Hippocampal formation (tissue), 2 donors: ENCODE data around the gene ERCC1.
"Not testable (repeated sequence)": the region's sequence is repeated elsewhere in the genome, so short reads cannot be mapped to it uniquely, and the experiment has no call there.

Experiments
- DNase-seq, 2 donors: peaks; one replicate each; lab custom pipeline; 2025; lab: John Stamatoyannopoulos, UW

ERCC1 gene

GRCh38 chr19:45455707-45456499 is 32.2 kb upstream of the ERCC1 start:
- DNase-seq = no peak

GRCh38 chr19:45451850-45452387 is 28.2 kb upstream of the ERCC1 start:
- DNase-seq = no peak

GRCh38 chr19:45451131-45451849 is 27.6 kb upstream of the ERCC1 start:
- DNase-seq = no peak

- no peak for DNase-seq
Measured at GRCh38 chr19:45450012-45450333, 26.3 kb upstream of the ERCC1 start.

DNA sequence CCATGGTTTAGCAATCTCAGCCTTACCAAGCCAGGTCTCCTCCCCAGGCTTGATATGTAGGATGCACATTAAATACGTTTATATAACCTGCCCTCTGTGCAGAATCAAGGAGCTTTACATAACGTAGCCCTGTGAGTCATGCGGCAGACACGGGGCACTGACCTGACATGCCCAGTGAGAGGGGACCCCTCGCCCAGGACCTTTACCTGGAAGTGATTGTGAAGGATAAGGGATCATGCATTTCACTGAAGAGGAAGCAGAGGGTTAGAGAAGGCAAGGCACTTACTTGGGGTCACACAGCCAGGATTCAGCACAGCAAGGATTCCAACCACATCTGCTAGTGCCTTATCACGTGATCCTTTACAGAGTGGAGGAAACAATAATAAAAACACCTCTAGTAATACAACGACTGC is 25.2 kb upstream of the ERCC1 start:
- DNase-seq = no peak

DNA sequence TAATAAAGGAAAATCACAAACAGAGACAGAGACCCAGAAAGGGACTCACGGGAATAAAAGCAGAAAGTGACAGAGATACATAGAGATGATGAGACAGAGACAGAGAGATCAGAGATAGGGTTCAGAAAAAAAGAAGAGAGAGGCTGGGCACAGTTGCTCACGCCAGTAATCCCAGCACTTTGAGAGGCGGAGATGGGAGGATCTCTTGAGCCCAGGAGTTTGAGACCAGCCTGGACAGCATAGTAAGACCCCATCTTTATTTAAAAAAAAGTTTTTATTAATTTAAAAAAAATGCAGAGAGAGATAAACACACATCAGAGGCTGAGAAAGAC is 24.7 kb upstream of the ERCC1 start:
- DNase-seq = no peak

- DNase-seq = no peak
Measured at GRCh38 chr19:45446944-45447343, 23.2 kb upstream of the ERCC1 start.

DNA sequence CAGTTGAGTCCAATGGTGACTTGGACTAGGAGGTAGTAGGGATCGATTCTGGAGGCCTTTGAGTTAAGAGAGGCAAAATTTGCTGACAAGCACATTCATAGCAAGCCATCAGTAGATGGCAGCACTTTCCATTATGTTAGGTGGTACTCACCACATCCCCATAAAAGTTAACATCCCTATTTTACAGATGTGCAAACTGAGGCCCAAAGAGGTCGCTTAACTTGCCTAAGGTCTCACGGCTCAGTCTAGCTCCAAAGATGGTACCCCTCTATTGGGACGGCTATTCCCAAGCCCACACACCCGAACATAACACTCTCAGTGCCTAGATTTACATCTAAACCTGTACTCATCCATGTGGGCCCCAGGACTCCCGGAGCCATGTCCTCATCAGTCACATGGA is 22.6 kb upstream of the ERCC1 start:
- DNase-seq = no peak

DNA sequence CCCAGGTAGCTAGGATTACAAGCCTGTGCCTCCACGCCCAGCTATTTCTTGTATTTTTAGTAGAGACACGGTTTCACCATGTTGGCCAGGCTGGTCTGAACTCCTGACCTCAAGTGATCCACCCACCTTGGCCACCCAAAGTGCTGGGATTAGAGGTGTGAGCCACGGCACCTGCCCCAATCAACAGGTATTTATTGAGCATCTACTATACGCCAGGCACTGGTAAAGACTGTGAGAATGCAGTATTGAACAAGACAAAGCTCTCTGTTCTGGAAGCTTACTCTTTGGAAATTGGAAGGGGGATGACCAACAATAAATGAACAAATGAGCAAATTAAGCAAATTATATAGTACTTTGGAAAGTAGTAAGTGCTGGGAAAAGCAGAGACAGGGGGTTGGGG is 21.4 kb upstream of the ERCC1 start:
- no peak for DNase-seq

DNA sequence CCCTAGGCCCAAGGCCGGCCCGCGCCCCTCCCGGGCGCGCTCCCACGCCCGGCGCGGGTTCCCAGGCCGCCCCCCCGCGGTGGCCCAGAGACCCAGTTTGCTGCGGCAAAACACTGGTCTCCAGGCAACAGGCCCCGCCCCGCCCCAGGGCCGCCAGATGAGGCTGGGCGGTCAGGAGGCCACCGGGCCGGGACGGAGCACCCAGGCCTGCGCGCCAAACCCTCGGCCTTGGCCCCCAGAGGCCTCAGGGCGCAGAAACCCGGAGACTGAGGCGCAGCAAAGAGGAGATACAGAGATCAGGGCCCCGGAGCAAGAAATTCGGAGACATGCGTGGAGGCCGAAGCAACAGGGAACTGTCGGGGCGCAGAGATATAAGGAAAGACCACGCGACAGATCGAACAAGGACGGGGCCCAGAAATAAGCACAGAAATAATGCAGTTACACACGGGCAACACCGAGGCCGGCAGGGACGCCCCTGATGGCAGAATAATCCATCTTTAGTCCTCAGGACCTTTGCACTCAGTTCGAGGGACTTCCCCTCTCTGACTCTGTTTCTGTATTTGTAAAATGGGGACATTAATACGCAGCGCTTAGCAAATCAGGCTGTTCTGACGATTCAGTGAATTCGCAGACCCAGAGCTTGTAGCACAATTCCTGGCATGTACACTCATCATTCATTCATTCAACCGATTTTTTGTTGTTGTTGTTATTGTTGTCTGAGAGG is 20.8 kb upstream of the ERCC1 start:
- DNase-seq = peak; percentile 77 to 87

DNA sequence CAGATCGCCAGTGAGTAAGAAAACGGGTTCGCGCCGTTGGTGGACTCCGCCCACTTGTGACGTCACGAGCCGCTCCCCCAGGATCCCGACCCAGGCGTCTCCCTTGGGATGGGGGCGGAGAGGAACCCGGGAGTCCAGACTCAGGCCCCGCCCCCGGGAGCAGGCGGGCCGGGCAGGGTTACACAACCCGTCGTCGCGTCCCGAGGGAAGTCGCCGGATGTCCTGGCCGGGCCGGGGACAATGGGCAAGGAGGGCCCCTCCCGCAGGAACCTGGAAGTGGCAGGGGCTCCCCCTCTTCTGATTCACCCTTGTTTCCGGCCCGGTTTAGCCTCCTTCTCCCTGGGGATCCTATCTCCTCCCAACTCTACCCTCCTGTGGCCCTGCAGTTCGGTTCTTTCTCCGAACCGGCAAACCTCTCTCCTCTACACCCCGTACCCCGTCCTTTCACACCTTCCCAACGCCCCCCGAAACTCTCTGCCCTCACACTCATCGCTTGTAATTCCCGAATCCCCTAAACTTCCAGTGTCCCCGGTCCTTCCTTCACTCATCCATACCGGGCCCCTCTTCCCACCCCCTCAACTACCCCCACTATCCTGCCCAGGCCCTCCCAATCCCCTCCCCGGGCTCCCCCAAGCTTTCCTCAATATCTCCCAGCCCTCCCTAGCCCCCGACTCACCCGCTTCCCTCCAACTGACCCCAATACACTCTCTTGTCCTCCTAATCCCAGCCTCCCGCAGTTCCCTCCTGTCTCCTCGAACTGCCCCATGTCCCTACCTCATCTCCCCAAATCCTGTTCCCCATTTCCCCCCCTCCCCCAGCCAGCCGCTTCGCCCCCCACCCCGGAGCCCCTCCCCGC is 20.0 kb upstream of the ERCC1 start:
- DNase-seq = peak; percentile 23 to 69

DNA sequence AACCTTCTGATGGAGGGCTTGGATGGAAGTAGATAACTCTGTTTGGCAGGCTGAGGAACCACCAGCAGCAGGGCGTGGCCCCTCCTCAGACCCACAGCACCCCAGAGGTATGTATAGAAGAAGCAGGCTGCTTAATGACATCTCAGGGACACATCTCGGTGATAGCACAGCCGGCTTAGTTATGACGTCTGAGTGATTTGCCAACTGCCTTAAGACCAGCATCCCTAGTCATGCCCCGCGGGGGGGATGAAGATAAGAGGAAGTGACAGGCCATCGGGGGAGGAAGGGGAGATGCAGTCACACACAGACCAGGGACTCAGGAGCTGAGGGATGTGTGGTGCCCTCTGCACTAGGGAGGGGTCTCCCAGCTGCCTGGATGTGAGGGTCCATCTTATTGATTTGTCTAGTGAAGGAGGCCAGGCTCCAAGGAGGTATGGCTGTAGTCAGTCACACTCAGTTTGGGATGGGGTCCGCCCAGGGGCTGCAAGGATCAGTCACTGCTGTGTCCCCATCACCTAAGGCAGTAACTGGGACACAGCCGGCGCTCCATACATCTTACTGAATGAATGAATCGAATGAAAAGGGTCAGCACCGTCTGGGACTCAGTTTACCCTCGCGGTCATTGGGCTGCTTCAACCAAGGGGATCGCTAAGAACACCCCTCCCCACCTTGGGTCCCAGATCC is 19.2 kb upstream of the ERCC1 start:
- DNase-seq = no peak

DNA sequence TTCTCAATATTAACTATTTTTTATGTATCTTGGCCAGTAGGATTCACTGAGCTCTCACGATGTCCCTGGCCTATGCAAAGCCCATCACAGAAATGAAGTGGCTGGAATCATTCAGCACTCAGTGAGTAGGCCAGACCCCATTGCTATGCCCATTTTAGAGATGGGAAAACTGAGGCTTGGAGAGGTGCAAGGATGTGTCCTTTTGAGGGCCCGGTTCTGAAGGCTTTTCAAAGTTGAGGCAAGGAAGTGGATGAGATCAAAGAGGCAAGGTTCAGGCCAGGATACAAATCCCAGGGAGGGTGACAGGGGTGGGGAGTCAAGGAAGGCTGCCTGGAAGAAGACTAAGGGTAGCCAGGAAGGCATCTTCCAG is 18.7 kb upstream of the ERCC1 start:
- no peak for DNase-seq

DNA sequence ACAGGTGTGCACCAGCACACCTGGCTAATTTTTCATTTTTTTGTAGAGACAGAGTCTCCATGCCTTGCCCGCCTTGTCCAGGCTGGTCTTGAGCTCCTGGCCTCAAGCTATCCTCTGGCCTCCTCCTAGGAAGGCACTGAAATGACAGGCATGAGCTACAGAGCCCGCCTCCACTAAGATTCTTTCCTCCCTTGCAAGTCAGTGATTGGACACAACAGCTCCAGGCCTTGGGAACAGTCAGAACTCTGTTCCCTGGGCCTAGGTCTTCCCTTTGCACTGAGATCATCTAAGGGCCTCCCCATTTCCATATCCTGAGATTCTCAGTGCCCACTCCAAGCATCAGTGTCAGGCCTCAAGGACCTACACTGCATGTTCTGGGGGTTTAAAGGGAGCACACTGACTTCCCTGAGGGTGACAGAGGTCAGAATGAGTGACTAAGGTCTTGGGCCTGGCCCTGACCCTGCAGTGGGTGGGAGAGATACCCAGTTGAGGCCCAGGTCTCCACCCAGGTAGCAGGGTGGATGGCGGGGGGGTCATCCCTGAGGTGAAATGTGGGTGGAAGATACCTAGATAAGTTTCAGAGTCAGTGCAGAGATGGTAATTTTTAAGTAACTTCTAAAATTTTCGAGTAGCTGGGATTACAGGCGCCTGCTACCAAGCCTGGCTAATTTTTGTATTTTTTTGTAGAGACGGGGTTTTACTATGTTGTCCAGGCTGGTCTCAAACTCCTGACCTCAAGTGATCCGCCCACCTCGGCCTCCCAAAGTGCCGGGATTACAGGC is 17.3 kb upstream of the ERCC1 start:
- DNase-seq = no peak

GRCh38 chr19:45440259-45440638 is 16.5 kb upstream of the ERCC1 start:
- DNase-seq = no peak

GRCh38 chr19:45439569-45440258 is 16.0 kb upstream of the ERCC1 start:
- DNase-seq = peak; percentile 73 to 86

DNA sequence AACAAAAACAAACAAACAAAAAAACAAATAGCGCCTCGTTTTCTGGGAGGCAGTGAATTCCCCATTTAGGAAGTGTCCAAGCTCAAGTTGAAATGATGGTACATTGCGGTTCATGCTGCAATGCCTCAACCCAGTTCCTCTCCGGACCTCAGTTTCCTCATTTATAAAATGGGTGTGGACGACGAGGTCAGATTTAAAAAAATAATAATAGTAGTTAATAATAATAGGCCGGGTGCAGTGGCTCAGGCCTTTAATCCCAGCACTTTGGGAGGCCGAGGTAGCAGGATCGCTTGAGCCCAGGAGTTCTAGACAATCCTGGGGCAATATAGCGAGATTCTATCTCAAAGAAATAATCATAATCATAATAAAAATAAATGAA is 15.5 kb upstream of the ERCC1 start:
- DNase-seq = no peak

DNA sequence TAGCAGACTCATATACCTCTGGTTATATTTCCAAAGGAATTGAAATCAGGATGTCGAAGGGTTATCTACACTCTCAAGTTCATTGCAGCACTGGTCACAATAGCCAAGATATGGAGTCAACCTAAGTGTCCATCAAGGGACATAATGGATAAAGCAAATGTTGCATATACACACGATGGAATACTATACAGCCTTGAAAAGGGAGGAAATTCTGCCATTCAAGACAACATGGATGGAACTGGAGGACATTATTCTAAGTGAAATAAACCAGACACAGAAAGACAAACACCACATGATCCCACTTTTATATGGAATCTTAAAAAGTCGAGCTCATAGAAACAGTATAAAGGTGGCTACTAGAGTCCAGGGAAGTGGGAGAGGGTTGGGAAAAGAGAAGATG is 13.6 kb upstream of the ERCC1 start:
- no peak for DNase-seq

- not testable (repeated sequence) for DNase-seq
Measured at GRCh38 chr19:45432543-45432942, 8.8 kb upstream of the ERCC1 start.

- not testable (repeated sequence) for DNase-seq
Measured at GRCh38 chr19:45431008-45431407, 7.3 kb upstream of the ERCC1 start.
